K562 (cell line): ENCODE results near the gene CDH12. TPM values are rescaled to one million over a fixed set of nuclear protein-coding genes. Genes with fewer than 3 reads are reported as not detected.

Experiments used
- ATAC-seq: fragments of 200-7000 bp; cut with Tn5 transposase; 3 replicates; pipeline ENCODE4 v1.9.1; 2020; ENCODE audit warnings: moderate library complexity
- BruUV-seq: library from RNA; stranded (reverse); fragments of 400-500 nt; replicated peaks from 2 replicates; lab custom pipeline; 2021; lab: Mats Ljungman, UMichigan
- CTCF ChIA-PET: fragments of 300-600 bp; formaldehyde crosslinking; extraction: SDS; loops from one replicate; lab custom pipeline; 2021; ENCODE audit warnings: low intra/inter-chr PET ratio; lab: Yijun Ruan, JAX
- POLR2A ChIA-PET: fragments of 300-600, 350-650 bp; sonication (Branson Sonifier 250); formaldehyde crosslinking; extraction: SDS; loops from one replicate; lab custom pipeline; 2021; ENCODE audit warnings: antibody characterized with exemption, inconsistent platforms; lab: Yijun Ruan, JAX
- DNase-seq, 4 experiments: peaks; one replicate each; pipeline versions ENCODE4 v3.0.0 to v3.0.0-alpha.2; 2011 to 2018; ENCODE audit warnings: low spot score in 3 of 4, mixed read lengths in 3 of 4; ENCODE audit errors: extremely low read depth in 1 of 4
- FAIRE-seq: peaks from 2 replicates; lab custom pipeline; 2011; peaks lifted over from hg19 to GRCh38; lab: Jason Lieb, UNC
- H2AFZ ChIP-seq: 2 replicates; pipeline ENCODE4 v1.6.0; 2011; ENCODE audit warnings: low read depth, low read length, control low read depth, inconsistent platforms
- H3K27ac ChIP-seq: fragments of 200-600 bp; 3 replicates; pipeline ENCODE4 v1.8.0; 2011; ENCODE audit warnings: low read depth, mild to moderate bottlenecking, control low read depth, inconsistent platforms, low read length, moderate library complexity, mixed read lengths; ENCODE audit errors: extremely low read depth
- H3K27me3 ChIP-seq, 2 experiments: fragments of 300-600 bp in 1 of 2; 2 replicates in 1 of 2; 3 replicates in 1 of 2; pipeline versions ENCODE4 v1.6.0 to v1.8.0; 2011; ENCODE audit warnings: inconsistent platforms in 2 of 2, low read length in 2 of 2, mild to moderate bottlenecking in 1 of 2, mixed read lengths in 1 of 2, moderate library complexity in 1 of 2; ENCODE audit not compliant: control insufficient read depth in 2 of 2, insufficient read depth in 2 of 2
- H3K36me3 ChIP-seq: fragments of 300-600 bp; 3 replicates; pipeline ENCODE4 v1.8.0; 2011; ENCODE audit warnings: mild to moderate bottlenecking, low read length, inconsistent platforms; ENCODE audit not compliant: control insufficient read depth, insufficient read depth
- H3K4me1 ChIP-seq, 2 experiments: fragments of 200-600 bp in 1 of 2; replicated peaks in 1 of 2; 2 replicates in 1 of 2; 3 replicates in 1 of 2; pipeline versions ENCODE4 v1.5.1 to v1.8.0; 2011; ENCODE audit warnings: inconsistent platforms in 2 of 2, low read length in 2 of 2, mild to moderate bottlenecking in 1 of 2, mixed read lengths in 1 of 2, moderate library complexity in 1 of 2; ENCODE audit not compliant: control insufficient read depth in 2 of 2, insufficient read depth in 2 of 2
- H3K4me2 ChIP-seq: 2 replicates; pipeline ENCODE4 v1.6.1; 2011; ENCODE audit warnings: low read length, control low read depth, inconsistent platforms, mixed read lengths; ENCODE audit not compliant: insufficient read depth
- H3K4me3 ChIP-seq: fragments of 200-600 bp; sonication (generic), shearing (Covaris generic); 2 replicates; pipeline ENCODE4 v1.5.1; 2016; ENCODE audit warnings: control low read depth, inconsistent platforms
- H3K79me2 ChIP-seq: fragments of 200-600 bp; 3 replicates; pipeline ENCODE4 v1.8.0; 2011; ENCODE audit warnings: low read length, inconsistent platforms; ENCODE audit not compliant: control insufficient read depth, insufficient read depth
- H3K9ac ChIP-seq, 2 experiments: 2 replicates each; pipeline versions ENCODE4 v1.6.0 to v1.6.1; 2011; ENCODE audit warnings: low read depth in 2 of 2, low read length in 2 of 2, control low read depth in 1 of 2, inconsistent platforms in 1 of 2, mild to moderate bottlenecking in 1 of 2, mixed read lengths in 1 of 2; ENCODE audit not compliant: insufficient read depth in 1 of 2
- H3K9me1 ChIP-seq: one replicate; pipeline ENCODE4 v1.6.0; 2011; ENCODE audit warnings: inconsistent platforms, mild to moderate bottlenecking, low read length, moderate library complexity; ENCODE audit not compliant: control insufficient read depth, insufficient read depth
- H3K9me3 ChIP-seq: replicated peaks from 2 replicates; pipeline ENCODE4 v1.5.1; 2011; ENCODE audit warnings: low read depth, low read length, inconsistent platforms; ENCODE audit not compliant: control insufficient read depth, insufficient read depth
- H4K20me1 ChIP-seq: replicated peaks from 2 replicates; pipeline ENCODE4 v1.6.1; 2011; ENCODE audit warnings: low read length, inconsistent platforms, mixed read lengths; ENCODE audit not compliant: control insufficient read depth, insufficient read depth
- ARID1B ChIP-seq: fragments of 450-650 bp; IDR thresholded peaks from 2 replicates; pipeline ENCODE4 v1.6.1; 2016; ENCODE audit warnings: antibody characterized with exemption, mild to moderate bottlenecking, inconsistent platforms
- CBFA2T3 ChIP-seq: fragments of 450-650 bp; IDR thresholded peaks from 2 replicates; pipeline ENCODE4 v1.6.1; 2017
- MBD1 ChIP-seq: fragments of 250-450 bp; sonication (Bioruptor Pico); IDR thresholded peaks from 2 replicates; pipeline ENCODE4 v1.8.0; 2022; ENCODE audit warnings: inconsistent platforms
- PBX2 ChIP-seq, 2 experiments: IDR thresholded peaks in 1 of 2; conservative IDR thresholded peaks in 1 of 2; 2 replicates each; pipeline ENCODE4 v1.6.1; 2016; ENCODE audit warnings: low read depth in 2 of 2, mild to moderate bottlenecking in 1 of 2, missing compliant biosample characterization in 1 of 2, missing genetic modification characterization in 1 of 2, moderate library complexity in 1 of 2
- TAL1 ChIP-seq: fragments of 450-650 bp; IDR thresholded peaks from 2 replicates; pipeline ENCODE4 v1.6.1; 2016; ENCODE audit warnings: mild to moderate bottlenecking
- TFE3 ChIP-seq: fragments of 450-650 bp; formaldehyde crosslinking; IDR thresholded peaks from 2 replicates; pipeline ENCODE4 v1.4.0; 2020; ENCODE audit warnings: mild to moderate bottlenecking, mixed read lengths
- U2AF1 ChIP-seq: fragments of 200-400 bp; formaldehyde crosslinking; optimal IDR thresholded peaks from 2 replicates; pipeline ENCODE3; 2017; ENCODE audit warnings: mild to moderate bottlenecking, low read depth, low read length, moderate library complexity
- ZC3H4 ChIP-seq: sonication (generic); formaldehyde crosslinking; IDR thresholded peaks from 2 replicates; pipeline ENCODE4 v1.9.0; 2021; ENCODE audit warnings: missing genetic modification reagents, borderline replicate concordance
- ZNF780A ChIP-seq: fragments of 250-450 bp; sonication (Bioruptor Pico); IDR thresholded peaks from 2 replicates; pipeline ENCODE4 v1.5.0; 2021; ENCODE audit warnings: mild to moderate bottlenecking
- WGBS: fragments of 100-300 bp; shearing (Covaris generic); methylation state at CpG from one replicate; pipeline ENCODE4 v1.1.6; 2016; ENCODE audit warnings: low coverage, mixed read lengths; ENCODE audit not compliant: insufficient coverage; ENCODE audit errors: missing lambda C conversion rate; 5-methylcytosine and 5-hydroxymethylcytosine counted together
- in situ Hi-C: fragments of 300-500 bp; cut with MboI; formaldehyde crosslinking; loops from 4 replicates; pipeline ENCODE4 v1.15.0; 2018; ENCODE audit warnings: inconsistent platforms, mixed read lengths
- intact Hi-C: fragments of 100-400 bp; cut with micrococcal nuclease; formaldehyde crosslinking; loops from 2 replicates; pipeline ENCODE4 v1.14.2; 2022
- polyA plus RNA-seq, 8 experiments: library from polyadenylated mRNA; depleted of rRNA in 4 of 8; stranded (reverse) in 5 of 8; unstranded in 3 of 8; fragments of >200 nt; fragmentation: Nextera tagmentation in 2 of 8; fragmentation: Illumina TruSeq in 1 of 8; extraction: Ambion mirVana in 2 of 8; extraction: Trizol in 1 of 8; gene quantifications; 2 replicates each; pipeline versions ENCODE4 v1.2.1 to v1.2.3, GENCODE V29; 2011 to 2014; ENCODE audit warnings: inconsistent platforms in 1 of 8, missing spikeins in 1 of 8
- total RNA-seq, 7 experiments: library from RNA; depleted of rRNA in 6 of 7; stranded (reverse); fragments of >200 nt in 6 of 7; fragmentation: Illumina TruSeq in 2 of 7; extraction: Trizol in 2 of 7; gene quantifications; 2 replicates each; pipeline versions ENCODE4 v1.2.1 to v1.2.3, GENCODE V29; 2011 to 2021; ENCODE audit warnings: low replicate concordance in 1 of 7

The CDH12 gene
- total and polyA plus RNA-seq, 9 of the 15 experiments (the other 6 are each of a cell fraction or from before 2014, with no cell fraction given), result 0.03 to 1.7 (median 0.37) TPM

- peak; percentile 59; the same call in 1 of the 2 replicates for TF ChIP-seq TFE3 (CRISPR knock-in tag)
- no peak for TF ChIP-seq U2AF1
- POLR2A ChIA-PET, result no interaction called here
- no peaks in the 10 kb centered on the region for H3K79me2 ChIP-seq
- intact Hi-C loops (no loop called here), in situ Hi-C loops (no loop called here)
- no peaks in the 10 kb centered on the region for H3K9me3 ChIP-seq
- no peak overlapping the region for H2AFZ ChIP-seq
- BruUV-seq, result no TSS peak
- no peak overlapping the region for H3K27ac ChIP-seq
- H3K4me1 ChIP-seq, result no peaks in the 10 kb centered on the region
- ATAC-seq (no peak), FAIRE-seq (no peak), DNase-seq (no peak)
- CTCF ChIA-PET, result no interaction called here
- no peak overlapping the region for H3K4me2 ChIP-seq
- no peaks in the 10 kb centered on the region for H3K27me3 ChIP-seq
- no peak overlapping the region for H3K9ac ChIP-seq
- no peak overlapping the region for H3K4me3 ChIP-seq
- no peaks in the 10 kb centered on the region for H4K20me1 ChIP-seq
- no peaks in the 10 kb centered on the region for H3K9me1 ChIP-seq
- H3K36me3 ChIP-seq, result no peaks in the 10 kb centered on the region
- whole genome bisulfite sequencing, result 0% methylated on average over 4 of the region's 4 CpGs
Observed at GRCh38 chr5:22250528-22250927, 602.6 kb downstream of the CDH12 start.

- intact Hi-C loops, result no loop called here
- Histone ChIP-seq H3K4me2 (no peak overlapping the region), H3K9ac (no peak overlapping the region), H3K4me3 (no peak overlapping the region), H4K20me1 (no peaks in the 10 kb centered on the region), H2AFZ (no peak overlapping the region), H3K27me3 (no peaks in the 10 kb centered on the region), H3K36me3 (no peaks in the 10 kb centered on the region), H3K27ac (no peak overlapping the region), H3K4me1 (no peaks in the 10 kb centered on the region), H3K79me2 (no peaks in the 10 kb centered on the region), H3K9me3 (no peaks in the 10 kb centered on the region), H3K9me1 (no peaks in the 10 kb centered on the region)
- ATAC-seq (no peak), DNase-seq (no peak), FAIRE-seq (no peak)
- ChIA-PET CTCF (no interaction called here), POLR2A (no interaction called here)
- no TSS peak for BruUV-seq
- under 1% methylated on average over 7 of the region's 7 CpGs for WGBS
- in situ Hi-C loops, result no loop called here
- TF ChIP-seq MBD1 (CRISPR knock-in tag), result no peak
- TF ChIP-seq ARID1B, result peak; percentile 63
- TF ChIP-seq PBX2 (CRISPR knock-in tag; IDR thresholded peaks at IDR 0.05; ENCODE audit: low read depth), result no peak
- TF ChIP-seq PBX2 (tag; conservative IDR thresholded peaks at IDR 0.05; ENCODE audit: low read depth), result 0 out of 2 replicates have a peak, but pooled peaks have one; percentile 17
- no peak for TF ChIP-seq ZNF780A (CRISPR knock-in tag)
- TF ChIP-seq CBFA2T3, result peak; percentile 63
- TF ChIP-seq TAL1, result peak; percentile 64
- TF ChIP-seq ZC3H4, result no peak
Observed at GRCh38 chr5:22249209-22249729, 603.9 kb downstream of the CDH12 start.
